Effector memory CD8-positive, alpha-beta T cell (primary cell): ENCODE data around the gene MPL.

ENCODE experiments used
- ATAC-seq: fragments of 150-1000 bp; cut with Tn5 transposase; replicated peaks from 2 replicates; pipeline ENCODE4 v1.10.0; 2021; ENCODE audit warnings: mild to moderate bottlenecking, moderate library complexity
- DNase-seq, 3 experiments: peaks; one replicate each; pipeline ENCODE4 v3.0.0; 2021
- H3K27ac Mint-ChIP-seq, 2 donors: one replicate each; pipeline ENCODE4 v1.8.0; 2022; ENCODE audit warnings: mild to moderate bottlenecking in 2 of 2, mixed read lengths in 2 of 2, moderate library complexity in 2 of 2
- H3K27me3 Mint-ChIP-seq, 2 donors: one replicate each; pipeline ENCODE4 v1.8.0; 2022; ENCODE audit warnings: mixed read lengths in 2 of 2
- H3K36me3 Mint-ChIP-seq: one replicate; pipeline ENCODE4 v1.8.0; 2022; ENCODE audit warnings: mild to moderate bottlenecking, moderate library complexity, mixed read lengths; ENCODE audit not compliant: insufficient read depth
- H3K4me1 Mint-ChIP-seq, 2 donors: one replicate each; pipeline ENCODE4 v1.8.0; 2022; ENCODE audit warnings: low read depth in 2 of 2, mixed read lengths in 2 of 2
- H3K4me3 Mint-ChIP-seq, 2 donors: one replicate each; pipeline ENCODE4 v1.8.0; 2022; ENCODE audit warnings: mild to moderate bottlenecking in 2 of 2, mixed read lengths in 2 of 2, moderate library complexity in 2 of 2
- H3K9me3 Mint-ChIP-seq, 2 donors: one replicate each; pipeline ENCODE4 v1.8.0; 2022; ENCODE audit warnings: mixed read lengths in 2 of 2

MPL gene

GRCh38 chr1:43311521-43311920 lies 26.1 kb upstream of the MPL start:
- Mint-ChIP-seq H3K9me3 (no peaks in the 10 kb centered on the region), H3K36me3 (no peaks in the 10 kb centered on the region), H3K4me1 (no peaks in the 10 kb centered on the region), H3K27ac (no peak overlapping the region), H3K27me3 (peaks cover 21 to 25% of the 10 kb centered on the region in 2 donors), H3K4me3 (no peak overlapping the region)
- DNase-seq: no peak
- no peak for ATAC-seq

GRCh38 chr1:43312212-43312623 lies 25.4 kb upstream of the MPL start:
- no peak for DNase-seq
- ATAC-seq: no peak
- Mint-ChIP-seq H3K27ac (no peak overlapping the region), H3K4me3 (no peak overlapping the region), H3K9me3 (no peaks in the 10 kb centered on the region), H3K4me1 (no peaks in the 10 kb centered on the region), H3K36me3 (no peaks in the 10 kb centered on the region), H3K27me3 (peaks cover 18 to 23% of the 10 kb centered on the region in 2 donors)

- H3K4me3 Mint-ChIP-seq: no peak overlapping the region
- H3K36me3 Mint-ChIP-seq: no peaks in the 10 kb centered on the region
- no peaks in the 10 kb centered on the region for H3K9me3 Mint-ChIP-seq
- H3K27me3 Mint-ChIP-seq: peaks cover 18% of the 10 kb centered on the region in 2 donors
- no peaks in the 10 kb centered on the region for H3K4me1 Mint-ChIP-seq
- no peak for ATAC-seq
- no peak overlapping the region for H3K27ac Mint-ChIP-seq
- no peak for DNase-seq
Measured at GRCh38 chr1:43312663-43313515, 24.7 kb upstream of the MPL start.

GRCh38 chr1:43313771-43314170 lies 23.8 kb upstream of the MPL start:
- H3K27me3 Mint-ChIP-seq: peaks cover 9 to 13% of the 10 kb centered on the region in 2 donors
- no peaks in the 10 kb centered on the region for H3K9me3 Mint-ChIP-seq
- no peak overlapping the region for H3K27ac Mint-ChIP-seq
- no peaks in the 10 kb centered on the region for H3K36me3 Mint-ChIP-seq
- ATAC-seq: no peak
- DNase-seq: no peak
- H3K4me3 Mint-ChIP-seq: no peak overlapping the region
- H3K4me1 Mint-ChIP-seq: no peaks in the 10 kb centered on the region

GRCh38 chr1:43314233-43314632 lies 23.4 kb upstream of the MPL start:
- Mint-ChIP-seq H3K4me1 (no peaks in the 10 kb centered on the region), H3K4me3 (no peak overlapping the region), H3K27me3 (peaks cover 8 to 11% of the 10 kb centered on the region in 2 donors), H3K27ac (no peak overlapping the region), H3K36me3 (no peaks in the 10 kb centered on the region), H3K9me3 (no peaks in the 10 kb centered on the region)
- DNase-seq: no peak
- ATAC-seq: no peak

- H3K36me3 Mint-ChIP-seq: no peaks in the 10 kb centered on the region
- ATAC-seq: no peak
- DNase-seq: no peak
- no peak overlapping the region for H3K27ac Mint-ChIP-seq
- no peaks in the 10 kb centered on the region for H3K4me1 Mint-ChIP-seq
- H3K27me3 Mint-ChIP-seq: peaks cover 0 to 11% of the 10 kb centered on the region in 2 donors
- H3K9me3 Mint-ChIP-seq: no peaks in the 10 kb centered on the region
- no peak overlapping the region for H3K4me3 Mint-ChIP-seq
Measured at GRCh38 chr1:43315481-43315880, 22.1 kb upstream of the MPL start.

- ATAC-seq (no peak), DNase-seq (no peak)
- H3K9me3 Mint-ChIP-seq: no peaks in the 10 kb centered on the region
- H3K27me3 Mint-ChIP-seq: peaks cover 0 to 11% of the 10 kb centered on the region in 2 donors
- no peak overlapping the region for H3K4me3 Mint-ChIP-seq
- H3K27ac Mint-ChIP-seq: peak overlapping the region in 1 of 2 donors; percentile 56
- H3K36me3 Mint-ChIP-seq: no peaks in the 10 kb centered on the region
- no peaks in the 10 kb centered on the region for H3K4me1 Mint-ChIP-seq
Measured at GRCh38 chr1:43315963-43316737, 21.5 kb upstream of the MPL start.

GRCh38 chr1:43316738-43317520 lies 20.7 kb upstream of the MPL start:
- no peaks in the 10 kb centered on the region for H3K4me1 Mint-ChIP-seq
- DNase-seq (no peak), ATAC-seq (no peak)
- no peaks in the 10 kb centered on the region for H3K9me3 Mint-ChIP-seq
- peak overlapping the region; percentile 31 to 56 for H3K27ac Mint-ChIP-seq
- H3K4me3 Mint-ChIP-seq: no peak overlapping the region
- peaks cover 0 to 11% of the 10 kb centered on the region in 2 donors for H3K27me3 Mint-ChIP-seq
- H3K36me3 Mint-ChIP-seq: no peaks in the 10 kb centered on the region

GRCh38 chr1:43317817-43318471 lies 19.7 kb upstream of the MPL start:
- Mint-ChIP-seq H3K36me3 (no peaks in the 10 kb centered on the region), H3K9me3 (no peaks in the 10 kb centered on the region), H3K4me3 (no peak overlapping the region), H3K4me1 (no peaks in the 10 kb centered on the region), H3K27ac (peak overlapping the region in 1 of 2 donors; percentile 31), H3K27me3 (peaks cover 0 to 11% of the 10 kb centered on the region in 2 donors)
- ATAC-seq (no peak), DNase-seq (no peak)

- Mint-ChIP-seq H3K36me3 (no peaks in the 10 kb centered on the region), H3K27ac (no peak overlapping the region), H3K4me3 (no peak overlapping the region), H3K4me1 (no peaks in the 10 kb centered on the region), H3K9me3 (no peaks in the 10 kb centered on the region), H3K27me3 (peaks cover 0 to 11% of the 10 kb centered on the region in 2 donors)
- DNase-seq (no peak), ATAC-seq (no peak)
Measured at GRCh38 chr1:43318831-43319230, 18.8 kb upstream of the MPL start.

GRCh38 chr1:43319288-43319687 lies 18.3 kb upstream of the MPL start:
- peaks cover 0 to 11% of the 10 kb centered on the region in 2 donors for H3K27me3 Mint-ChIP-seq
- H3K4me3 Mint-ChIP-seq: no peak overlapping the region
- DNase-seq (no peak), ATAC-seq (no peak)
- H3K9me3 Mint-ChIP-seq: peaks cover 0 to 1% of the 10 kb centered on the region in 2 donors
- no peak overlapping the region for H3K27ac Mint-ChIP-seq
- no peaks in the 10 kb centered on the region for H3K36me3 Mint-ChIP-seq
- H3K4me1 Mint-ChIP-seq: peaks cover 0 to 2% of the 10 kb centered on the region in 2 donors

- ATAC-seq: no peak
- H3K27ac Mint-ChIP-seq: no peak overlapping the region
- no peak overlapping the region for H3K4me3 Mint-ChIP-seq
- peaks cover 0 to 2% of the 10 kb centered on the region in 2 donors for H3K4me1 Mint-ChIP-seq
- H3K9me3 Mint-ChIP-seq: peaks cover 0 to 3% of the 10 kb centered on the region in 2 donors
- no peak for DNase-seq
- H3K27me3 Mint-ChIP-seq: peaks cover 0 to 11% of the 10 kb centered on the region in 2 donors
- no peaks in the 10 kb centered on the region for H3K36me3 Mint-ChIP-seq
Measured at GRCh38 chr1:43319766-43320165, 17.9 kb upstream of the MPL start.
